GM19438 (cell line): ENCODE results near the gene TADA2B.

Experiments
- ATAC-seq: cut with Tn5 transposase; IDR thresholded peaks from one replicate; pipeline ENCODE4 v1.9.1; 2021; ENCODE audit warnings: low read depth; ENCODE audit not compliant: unreplicated experiment

Gene TADA2B

GRCh38 chr4:7017446-7018048, 25.6 kb upstream of the TADA2B start:
- ATAC-seq, result no peak

GRCh38 chr4:7018281-7018680, 24.9 kb upstream of the TADA2B start:
- ATAC-seq, result no peak

- ATAC-seq, result no peak
Observed at GRCh38 chr4:7019367-7019766, 23.8 kb upstream of the TADA2B start.

- ATAC-seq, result no peak
Observed at GRCh38 chr4:7020290-7020689, 22.9 kb upstream of the TADA2B start.

- no peak for ATAC-seq
Observed at GRCh38 chr4:7020856-7021255, 22.3 kb upstream of the TADA2B start.

- ATAC-seq, result no peak
Observed at GRCh38 chr4:7021355-7021754, 21.8 kb upstream of the TADA2B start.

GRCh38 chr4:7021930-7022664, 21.1 kb upstream of the TADA2B start:
- no peak for ATAC-seq

GRCh38 chr4:7023486-7023885, 19.7 kb upstream of the TADA2B start:
- no peak for ATAC-seq

GRCh38 chr4:7023901-7024300, 19.3 kb upstream of the TADA2B start:
- no peak for ATAC-seq

GRCh38 chr4:7024336-7024890, 18.8 kb upstream of the TADA2B start:
- ATAC-seq, result no peak

- ATAC-seq, result no peak
Observed at GRCh38 chr4:7025040-7025602, 18.1 kb upstream of the TADA2B start.

- no peak for ATAC-seq
Observed at GRCh38 chr4:7026107-7026506, 17.1 kb upstream of the TADA2B start.

GRCh38 chr4:7027284-7027683, 15.9 kb upstream of the TADA2B start:
- no peak for ATAC-seq

- no peak for ATAC-seq
Observed at GRCh38 chr4:7027913-7028312, 15.3 kb upstream of the TADA2B start.

GRCh38 chr4:7029212-7029611, 14.0 kb upstream of the TADA2B start:
- no peak for ATAC-seq

- ATAC-seq, result no peak
Observed at GRCh38 chr4:7029921-7030320, 13.3 kb upstream of the TADA2B start.

GRCh38 chr4:7030856-7031255, 12.3 kb upstream of the TADA2B start:
- no peak for ATAC-seq

- no peak for ATAC-seq
Observed at GRCh38 chr4:7031558-7032449, 11.4 kb upstream of the TADA2B start.

GRCh38 chr4:7032596-7032995, 10.6 kb upstream of the TADA2B start:
- no peak for ATAC-seq

GRCh38 chr4:7034262-7035081, 8.7 kb upstream of the TADA2B start:
- ATAC-seq, result no peak
